Thyroid gland (tissue), 4 donors: ENCODE measurements around the gene ZNF718.

Experiments used
- POLR2A ChIP-seq, 2 donors: fragments of 450-650 bp; IDR thresholded peaks; one replicate each; pipeline ENCODE4 v1.6.1; 2017; ENCODE audit warnings: antibody characterized with exemption in 2 of 2, mild to moderate bottlenecking in 2 of 2, moderate library complexity in 1 of 2
- TF ChIP-seq, protein P1 (sequence below), 6 experiments: fragments of 200-600 bp in 3 of 6; fragments of 450-650 bp in 3 of 6; sonication (generic) in 3 of 6; IDR thresholded peaks; one replicate each; pipeline ENCODE4 v1.5.1; 2016 to 2019; ENCODE audit warnings: antibody characterized with exemption in 6 of 6, mild to moderate bottlenecking in 2 of 6, inconsistent platforms in 1 of 6, moderate library complexity in 1 of 6

DNA sequence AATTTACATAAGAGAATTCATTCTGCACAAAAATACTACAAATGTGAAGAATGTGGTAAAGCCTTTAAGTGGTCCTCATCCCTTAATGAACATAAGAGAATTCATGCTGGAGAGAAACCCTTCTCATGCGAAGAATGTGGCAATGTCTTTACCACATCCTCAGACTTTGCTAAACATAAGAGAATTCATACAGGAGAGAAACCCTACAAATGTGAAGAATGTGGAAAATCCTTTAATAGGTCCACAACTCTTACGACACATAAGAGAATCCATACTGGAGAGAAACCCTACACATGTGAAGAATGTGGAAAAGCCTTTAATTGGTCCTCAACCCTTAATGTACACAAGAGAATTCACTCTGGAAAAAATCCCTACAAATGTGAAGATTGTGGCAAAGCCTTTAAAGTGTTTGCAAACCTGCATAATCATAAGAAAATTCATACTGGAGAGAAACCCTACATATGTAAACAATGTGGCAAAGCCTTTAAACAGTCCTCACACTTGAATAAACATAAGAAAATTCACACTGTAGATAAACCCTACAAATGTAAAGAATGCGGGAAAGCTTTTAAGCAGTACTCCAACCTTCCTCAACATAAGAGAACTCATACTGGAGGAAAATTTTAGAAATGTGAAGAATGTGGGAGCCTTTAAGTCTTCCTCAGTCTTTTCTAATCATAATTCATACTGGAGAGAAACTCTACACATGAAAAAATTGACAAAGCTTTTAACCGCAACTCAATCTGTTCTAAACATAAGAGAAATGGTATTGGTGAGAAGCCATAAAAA lies 37.4 kb downstream of the ZNF718 start:
- TF ChIP-seq, protein P1, sequence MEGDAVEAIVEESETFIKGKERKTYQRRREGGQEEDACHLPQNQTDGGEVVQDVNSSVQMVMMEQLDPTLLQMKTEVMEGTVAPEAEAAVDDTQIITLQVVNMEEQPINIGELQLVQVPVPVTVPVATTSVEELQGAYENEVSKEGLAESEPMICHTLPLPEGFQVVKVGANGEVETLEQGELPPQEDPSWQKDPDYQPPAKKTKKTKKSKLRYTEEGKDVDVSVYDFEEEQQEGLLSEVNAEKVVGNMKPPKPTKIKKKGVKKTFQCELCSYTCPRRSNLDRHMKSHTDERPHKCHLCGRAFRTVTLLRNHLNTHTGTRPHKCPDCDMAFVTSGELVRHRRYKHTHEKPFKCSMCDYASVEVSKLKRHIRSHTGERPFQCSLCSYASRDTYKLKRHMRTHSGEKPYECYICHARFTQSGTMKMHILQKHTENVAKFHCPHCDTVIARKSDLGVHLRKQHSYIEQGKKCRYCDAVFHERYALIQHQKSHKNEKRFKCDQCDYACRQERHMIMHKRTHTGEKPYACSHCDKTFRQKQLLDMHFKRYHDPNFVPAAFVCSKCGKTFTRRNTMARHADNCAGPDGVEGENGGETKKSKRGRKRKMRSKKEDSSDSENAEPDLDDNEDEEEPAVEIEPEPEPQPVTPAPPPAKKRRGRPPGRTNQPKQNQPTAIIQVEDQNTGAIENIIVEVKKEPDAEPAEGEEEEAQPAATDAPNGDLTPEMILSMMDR (IDR thresholded peaks at IDR 0.05), result no peak
- TF ChIP-seq POLR2A (IDR thresholded peaks at IDR 0.05), result no peak
